K562 (cell line): ENCODE measurements around the gene CRB2. TPM values are rescaled to one million over a fixed set of nuclear protein-coding genes. Genes with fewer than 3 reads are reported as not detected.

Experiments used
- ATF7 ChIP-seq: fragments of 450-650 bp; IDR thresholded peaks from 2 replicates; pipeline ENCODE4 v1.7.1; 2014; ENCODE audit warnings: mild to moderate bottlenecking, moderate library complexity
- CCAR2 ChIP-seq: fragments of 200-400 bp; formaldehyde crosslinking; IDR thresholded peaks from 2 replicates; pipeline ENCODE4 v1.6.1; 2017; ENCODE audit warnings: mild to moderate bottlenecking, low read depth, low read length
- EGR1 ChIP-seq: fragments of 450-650 bp; conservative IDR thresholded peaks from 2 replicates; pipeline ENCODE4 v1.6.1; 2017; ENCODE audit warnings: mild to moderate bottlenecking
- MTA2 ChIP-seq: fragments of 450-650 bp; IDR thresholded peaks from 2 replicates; pipeline ENCODE4 v1.6.1; 2016; ENCODE audit warnings: low read depth
- MTA3 ChIP-seq: fragments of 450-650 bp; formaldehyde crosslinking; IDR thresholded peaks from 2 replicates; pipeline ENCODE4 v1.6.1; 2017; ENCODE audit warnings: mild to moderate bottlenecking, borderline replicate concordance
- NFE2 ChIP-seq: IDR thresholded peaks from 2 replicates; pipeline ENCODE4 v1.6.1; 2014; ENCODE audit warnings: antibody characterized with exemption, low read depth
- NFRKB ChIP-seq: fragments of 450-650 bp; IDR thresholded peaks from 2 replicates; pipeline ENCODE4 v1.6.1; 2016; ENCODE audit warnings: low read depth
- SAP30 ChIP-seq: fragments of 200-600 bp; sonication (generic); IDR thresholded peaks from 2 replicates; pipeline ENCODE4 v1.6.1; 2012; ENCODE audit warnings: borderline replicate concordance, low read depth, mild to moderate bottlenecking, moderate library complexity, low read length, control low read depth, inconsistent platforms; ENCODE audit not compliant: insufficient read depth, poor library complexity, severe bottlenecking
- XRCC3 ChIP-seq: fragments of 450-650 bp; IDR thresholded peaks from 2 replicates; pipeline ENCODE4 v1.6.1; 2017; ENCODE audit warnings: mild to moderate bottlenecking, moderate library complexity
- ZBTB7A ChIP-seq: IDR thresholded peaks from 2 replicates; pipeline ENCODE4 v1.6.1; 2011; ENCODE audit warnings: low read depth, mild to moderate bottlenecking, low read length, moderate library complexity, borderline replicate concordance; ENCODE audit not compliant: control insufficient read depth
- ZFP36 ChIP-seq: fragments of 150-350 bp; IDR thresholded peaks from 2 replicates; pipeline ENCODE4 v1.6.1; 2018; ENCODE audit warnings: low read length, low read depth; ENCODE audit not compliant: partially characterized antibody
- ZMIZ1 ChIP-seq, 2 experiments: fragments of 150-350 bp in 1 of 2; IDR thresholded peaks; 2 replicates each; pipeline ENCODE4 v1.6.1; 2012 to 2016; ENCODE audit warnings: low read depth in 2 of 2, low read length in 2 of 2, mild to moderate bottlenecking in 1 of 2, moderate library complexity in 1 of 2
- ZNF165 ChIP-seq: fragments of 250-450 bp; sonication (Bioruptor Pico); IDR thresholded peaks from 2 replicates; pipeline ENCODE4 v1.4.0; 2020; ENCODE audit warnings: borderline replicate concordance
- ZNF23 ChIP-seq: fragments of 250-450 bp; sonication (Bioruptor Pico); IDR thresholded peaks from 2 replicates; pipeline ENCODE4 v1.4.0; 2020; ENCODE audit warnings: mild to moderate bottlenecking
- ZNF311 ChIP-seq: fragments of 250-450 bp; sonication (Bioruptor Pico); IDR thresholded peaks from 2 replicates; pipeline ENCODE4 v1.4.0; 2020; ENCODE audit warnings: mild to moderate bottlenecking, moderate library complexity
- ZNF408 ChIP-seq: fragments of 250-450 bp; sonication (Bioruptor Pico); IDR thresholded peaks from 2 replicates; pipeline ENCODE4 v1.4.0; 2020; ENCODE audit warnings: low read depth, mild to moderate bottlenecking, moderate library complexity
- ZNF764 ChIP-seq: fragments of 250-450 bp; sonication (Bioruptor Pico); IDR thresholded peaks from 2 replicates; pipeline ENCODE4 v1.4.0; 2020; ENCODE audit warnings: low read depth, mild to moderate bottlenecking, moderate library complexity
- polyA plus RNA-seq, 8 experiments: library from polyadenylated mRNA; depleted of rRNA in 4 of 8; stranded (reverse) in 5 of 8; unstranded in 3 of 8; fragments of >200 nt; fragmentation: Nextera tagmentation in 2 of 8; fragmentation: Illumina TruSeq in 1 of 8; extraction: Ambion mirVana in 2 of 8; extraction: Trizol in 1 of 8; gene quantifications; 2 replicates each; pipeline versions ENCODE4 v1.2.1 to v1.2.3, GENCODE V29; 2011 to 2014; ENCODE audit warnings: inconsistent platforms in 1 of 8, missing spikeins in 1 of 8
- total RNA-seq, 7 experiments: library from RNA; depleted of rRNA in 6 of 7; stranded (reverse); fragments of >200 nt in 6 of 7; fragmentation: Illumina TruSeq in 2 of 7; extraction: Trizol in 2 of 7; gene quantifications; 2 replicates each; pipeline versions ENCODE4 v1.2.1 to v1.2.3, GENCODE V29; 2011 to 2021; ENCODE audit warnings: low replicate concordance in 1 of 7
- TF ChIP-seq, protein P1 (sequence below): sonication (generic); formaldehyde crosslinking; IDR thresholded peaks from 2 replicates; pipeline ENCODE4 v1.8.0; 2022; ENCODE audit warnings: mild to moderate bottlenecking, missing genetic modification reagents, borderline replicate concordance
- TF ChIP-seq, protein P2 (sequence below): sonication (generic); formaldehyde crosslinking; IDR thresholded peaks from 2 replicates; pipeline ENCODE4 v1.8.1; 2022; ENCODE audit warnings: missing genetic modification reagents
- TF ChIP-seq, protein P3 (sequence below): fragments of 450-650 bp; IDR thresholded peaks from 2 replicates; pipeline ENCODE4 v1.6.1; 2016; ENCODE audit warnings: mild to moderate bottlenecking

CRB2 gene
- total and polyA plus RNA-seq, 9 of the 15 experiments (the other 6 are each of a cell fraction or from before 2014, with no cell fraction given) = 0.13 to 1.2 (median 0.25) TPM; not detected in 2

GRCh38 chr9:123316053-123316718, 39.8 kb upstream of the CRB2 start (continued):
- TF ChIP-seq ZNF408 (CRISPR knock-in tag) (no peak), EGR1 (no peak), XRCC3 (no peak), ZFP36 (no peak), MTA3 (no peak), SAP30 (no peak), ZNF23 (CRISPR knock-in tag) (no peak), ZNF311 (no peak), MTA2 (no peak), ZMIZ1 (IDR thresholded peaks at IDR 0.05; ENCODE audit: low read depth in 2 of 2, low read length in 2 of 2) (no peak), NFE2 (0 out of 2 replicates have a peak, but pooled peaks have one; percentile 13), ZNF764 (CRISPR knock-in tag) (no peak), CCAR2 (no peak), ZBTB7A (no peak), NFRKB (peak; percentile 41; the same call in 1 of the 2 replicates), ATF7 (no peak), ZNF165 (CRISPR knock-in tag) (no peak)
- TF ChIP-seq, protein P1, sequence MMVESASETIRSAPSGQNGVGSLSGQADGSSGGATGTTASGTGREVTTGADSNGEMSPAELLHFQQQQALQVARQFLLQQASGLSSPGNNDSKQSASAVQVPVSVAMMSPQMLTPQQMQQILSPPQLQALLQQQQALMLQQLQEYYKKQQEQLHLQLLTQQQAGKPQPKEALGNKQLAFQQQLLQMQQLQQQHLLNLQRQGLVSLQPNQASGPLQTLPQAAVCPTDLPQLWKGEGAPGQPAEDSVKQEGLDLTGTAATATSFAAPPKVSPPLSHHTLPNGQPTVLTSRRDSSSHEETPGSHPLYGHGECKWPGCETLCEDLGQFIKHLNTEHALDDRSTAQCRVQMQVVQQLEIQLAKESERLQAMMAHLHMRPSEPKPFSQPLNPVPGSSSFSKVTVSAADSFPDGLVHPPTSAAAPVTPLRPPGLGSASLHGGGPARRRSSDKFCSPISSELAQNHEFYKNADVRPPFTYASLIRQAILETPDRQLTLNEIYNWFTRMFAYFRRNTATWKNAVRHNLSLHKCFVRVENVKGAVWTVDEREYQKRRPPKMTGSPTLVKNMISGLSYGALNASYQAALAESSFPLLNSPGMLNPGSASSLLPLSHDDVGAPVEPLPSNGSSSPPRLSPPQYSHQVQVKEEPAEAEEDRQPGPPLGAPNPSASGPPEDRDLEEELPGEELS (CRISPR knock-in tag) = no peak
- TF ChIP-seq, protein P2, sequence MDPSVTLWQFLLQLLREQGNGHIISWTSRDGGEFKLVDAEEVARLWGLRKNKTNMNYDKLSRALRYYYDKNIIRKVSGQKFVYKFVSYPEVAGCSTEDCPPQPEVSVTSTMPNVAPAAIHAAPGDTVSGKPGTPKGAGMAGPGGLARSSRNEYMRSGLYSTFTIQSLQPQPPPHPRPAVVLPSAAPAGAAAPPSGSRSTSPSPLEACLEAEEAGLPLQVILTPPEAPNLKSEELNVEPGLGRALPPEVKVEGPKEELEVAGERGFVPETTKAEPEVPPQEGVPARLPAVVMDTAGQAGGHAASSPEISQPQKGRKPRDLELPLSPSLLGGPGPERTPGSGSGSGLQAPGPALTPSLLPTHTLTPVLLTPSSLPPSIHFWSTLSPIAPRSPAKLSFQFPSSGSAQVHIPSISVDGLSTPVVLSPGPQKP (CRISPR knock-in tag) = no peak
- TF ChIP-seq, protein P3, sequence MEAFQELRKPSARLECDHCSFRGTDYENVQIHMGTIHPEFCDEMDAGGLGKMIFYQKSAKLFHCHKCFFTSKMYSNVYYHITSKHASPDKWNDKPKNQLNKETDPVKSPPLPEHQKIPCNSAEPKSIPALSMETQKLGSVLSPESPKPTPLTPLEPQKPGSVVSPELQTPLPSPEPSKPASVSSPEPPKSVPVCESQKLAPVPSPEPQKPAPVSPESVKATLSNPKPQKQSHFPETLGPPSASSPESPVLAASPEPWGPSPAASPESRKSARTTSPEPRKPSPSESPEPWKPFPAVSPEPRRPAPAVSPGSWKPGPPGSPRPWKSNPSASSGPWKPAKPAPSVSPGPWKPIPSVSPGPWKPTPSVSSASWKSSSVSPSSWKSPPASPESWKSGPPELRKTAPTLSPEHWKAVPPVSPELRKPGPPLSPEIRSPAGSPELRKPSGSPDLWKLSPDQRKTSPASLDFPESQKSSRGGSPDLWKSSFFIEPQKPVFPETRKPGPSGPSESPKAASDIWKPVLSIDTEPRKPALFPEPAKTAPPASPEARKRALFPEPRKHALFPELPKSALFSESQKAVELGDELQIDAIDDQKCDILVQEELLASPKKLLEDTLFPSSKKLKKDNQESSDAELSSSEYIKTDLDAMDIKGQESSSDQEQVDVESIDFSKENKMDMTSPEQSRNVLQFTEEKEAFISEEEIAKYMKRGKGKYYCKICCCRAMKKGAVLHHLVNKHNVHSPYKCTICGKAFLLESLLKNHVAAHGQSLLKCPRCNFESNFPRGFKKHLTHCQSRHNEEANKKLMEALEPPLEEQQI = 0 out of 2 replicates have a peak, but pooled peaks have one; percentile 38
